DLD1 (cell line): ENCODE results near the gene CREB3L1.
"Not testable (repeated sequence)": the region's sequence is repeated elsewhere in the genome, so short reads cannot be mapped to it uniquely, and the experiment has no call there.

Experiments used
- in situ Hi-C: cut with HindIII; loops from 2 replicates; pipeline ENCODE4 v1.10.0; 2017; ENCODE audit warnings: low sequenced_read_pairs

The CREB3L1 gene

DNA sequence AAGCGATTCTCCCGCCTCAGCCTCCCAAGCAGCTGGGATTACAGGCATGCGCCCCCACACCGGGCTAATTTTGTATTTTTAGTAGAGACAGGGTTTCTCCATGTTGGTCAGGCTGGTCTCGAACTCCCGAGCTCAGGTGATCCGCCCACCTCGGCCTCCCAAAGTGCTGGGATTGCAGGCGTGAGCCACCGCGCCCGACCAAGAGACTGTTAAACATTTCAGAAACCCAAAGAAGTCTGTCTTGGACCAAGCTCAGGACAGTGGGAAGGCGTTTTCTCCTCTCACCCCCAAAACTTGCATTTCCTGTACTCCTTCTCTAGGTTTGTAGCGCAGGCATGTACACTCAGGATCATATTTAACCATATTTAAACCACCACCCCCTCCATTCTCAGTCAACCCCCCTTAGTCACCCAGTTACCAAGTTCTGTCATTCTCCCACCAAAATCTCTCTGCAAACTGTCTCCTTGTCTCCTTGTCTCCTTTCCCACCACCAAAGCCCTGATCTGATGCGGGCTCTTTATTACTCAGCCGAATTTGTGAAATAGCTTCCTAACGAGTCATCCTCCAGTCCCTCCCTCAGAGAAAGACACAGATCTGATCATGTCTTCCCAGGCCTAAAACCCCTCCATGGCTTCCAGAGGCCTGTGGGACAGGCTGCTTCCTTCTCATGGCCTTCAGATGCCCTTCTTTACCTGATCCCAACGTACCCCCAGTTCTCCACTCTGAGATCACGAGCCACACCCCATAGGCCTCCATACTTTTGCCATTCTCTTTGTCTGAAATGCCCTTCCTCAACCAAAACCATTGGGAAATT, 29.0 kb upstream of the CREB3L1 start:
- in situ Hi-C loops = no loop called here

- in situ Hi-C loops = no loop called here
These were observed 28.1 kb upstream of the CREB3L1 start for GRCh38 chr11:46249103-46249937.

DNA sequence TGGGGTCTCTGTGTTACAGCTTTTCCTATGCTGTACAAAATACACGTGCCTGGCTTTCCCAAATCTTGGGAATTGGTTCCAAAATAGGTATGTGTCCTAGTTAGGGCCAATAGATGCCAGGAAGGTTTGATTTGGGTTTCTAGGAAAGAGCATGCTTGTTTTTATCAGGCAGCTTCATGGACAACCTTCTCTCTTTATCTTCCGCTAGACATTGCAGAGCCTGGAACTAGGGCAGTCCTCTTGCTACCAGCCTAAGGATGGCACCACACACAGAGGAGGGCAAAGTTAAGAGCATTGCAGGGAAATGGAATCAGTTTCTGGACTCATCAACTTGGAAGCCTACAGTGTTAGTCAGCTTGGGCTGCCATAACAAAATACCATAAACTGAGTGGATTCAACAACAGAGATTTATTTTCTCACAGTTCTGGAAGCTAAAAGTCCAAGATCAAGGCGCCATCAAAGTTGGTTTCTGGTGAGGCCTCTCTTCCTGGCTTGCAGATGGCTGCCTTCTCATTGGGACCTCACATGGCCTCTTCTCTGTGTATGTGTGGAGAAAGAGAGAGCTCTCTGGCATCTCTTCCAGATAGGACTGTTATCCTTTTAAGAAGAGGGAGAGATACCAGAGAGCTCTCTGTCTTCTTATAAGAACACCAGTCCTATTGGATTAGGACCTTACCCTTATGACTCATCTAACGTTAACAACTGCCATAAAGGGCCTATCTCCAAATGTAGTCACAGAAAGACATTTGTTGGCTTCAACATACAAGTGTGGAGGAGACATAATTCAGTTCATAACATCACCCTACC, 27.3 kb upstream of the CREB3L1 start:
- in situ Hi-C loops = no loop called here

DNA sequence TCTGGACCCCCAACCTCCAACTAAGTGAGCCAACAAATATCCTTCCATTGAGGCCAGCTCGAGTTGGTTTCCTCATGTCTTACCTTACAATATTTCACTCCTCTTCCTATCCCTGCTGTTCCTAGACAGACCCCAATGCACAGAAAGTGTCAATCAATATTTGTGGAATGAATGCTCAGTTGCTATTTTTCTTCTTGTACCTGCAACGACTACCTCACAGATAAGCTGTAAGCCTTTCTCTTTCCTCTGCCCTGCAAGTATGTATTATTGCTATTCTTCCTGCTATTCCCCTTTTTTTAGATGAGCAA, 26.8 kb upstream of the CREB3L1 start:
- in situ Hi-C loops = no loop called here

DNA sequence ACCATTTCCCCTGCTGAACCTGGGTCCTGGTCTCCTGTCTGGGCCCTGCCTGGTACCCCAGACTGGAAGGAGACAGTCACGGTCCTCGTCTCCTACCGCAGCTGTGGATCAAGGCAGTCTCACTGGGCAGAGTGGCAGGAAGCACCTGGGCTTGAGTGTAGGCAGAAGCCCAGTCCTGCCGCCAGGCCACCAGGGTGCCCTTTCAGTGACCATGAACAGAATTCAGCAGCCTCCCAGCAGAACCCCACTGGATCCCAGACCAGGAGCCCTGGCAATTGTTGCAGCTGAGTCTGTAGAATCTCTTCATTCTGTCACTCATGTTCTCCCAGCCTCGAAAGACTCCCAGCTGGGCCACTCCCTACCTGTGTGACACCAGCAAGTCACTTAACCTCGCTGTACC, 25.5 kb upstream of the CREB3L1 start:
- in situ Hi-C loops = no loop called here

DNA sequence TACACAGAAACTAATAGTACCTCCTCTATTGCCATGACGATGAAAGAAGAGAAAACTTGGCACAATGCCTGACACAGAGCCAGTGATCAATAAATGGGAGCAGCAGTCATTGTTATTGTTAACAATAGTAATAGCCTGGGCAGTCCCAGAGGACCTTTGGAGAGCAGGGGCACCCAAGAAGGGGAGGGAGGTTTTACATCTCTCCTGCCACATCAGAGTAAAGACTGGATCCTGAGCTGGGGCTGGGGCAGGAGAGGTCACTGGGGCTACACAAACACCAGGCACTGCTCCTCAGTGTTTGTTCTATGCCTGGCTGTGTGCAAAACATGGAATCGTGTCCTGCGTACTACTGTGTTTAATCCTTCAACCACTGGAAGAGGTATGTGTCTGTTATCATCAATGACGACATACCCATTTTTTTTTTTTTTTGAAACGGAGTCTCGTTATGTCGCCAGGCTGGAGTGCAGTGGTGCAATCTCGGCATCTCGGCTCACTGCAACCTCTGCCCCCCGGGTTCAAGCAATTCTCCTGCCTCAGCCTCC, 25.0 kb upstream of the CREB3L1 start:
- in situ Hi-C loops = no loop called here

DNA sequence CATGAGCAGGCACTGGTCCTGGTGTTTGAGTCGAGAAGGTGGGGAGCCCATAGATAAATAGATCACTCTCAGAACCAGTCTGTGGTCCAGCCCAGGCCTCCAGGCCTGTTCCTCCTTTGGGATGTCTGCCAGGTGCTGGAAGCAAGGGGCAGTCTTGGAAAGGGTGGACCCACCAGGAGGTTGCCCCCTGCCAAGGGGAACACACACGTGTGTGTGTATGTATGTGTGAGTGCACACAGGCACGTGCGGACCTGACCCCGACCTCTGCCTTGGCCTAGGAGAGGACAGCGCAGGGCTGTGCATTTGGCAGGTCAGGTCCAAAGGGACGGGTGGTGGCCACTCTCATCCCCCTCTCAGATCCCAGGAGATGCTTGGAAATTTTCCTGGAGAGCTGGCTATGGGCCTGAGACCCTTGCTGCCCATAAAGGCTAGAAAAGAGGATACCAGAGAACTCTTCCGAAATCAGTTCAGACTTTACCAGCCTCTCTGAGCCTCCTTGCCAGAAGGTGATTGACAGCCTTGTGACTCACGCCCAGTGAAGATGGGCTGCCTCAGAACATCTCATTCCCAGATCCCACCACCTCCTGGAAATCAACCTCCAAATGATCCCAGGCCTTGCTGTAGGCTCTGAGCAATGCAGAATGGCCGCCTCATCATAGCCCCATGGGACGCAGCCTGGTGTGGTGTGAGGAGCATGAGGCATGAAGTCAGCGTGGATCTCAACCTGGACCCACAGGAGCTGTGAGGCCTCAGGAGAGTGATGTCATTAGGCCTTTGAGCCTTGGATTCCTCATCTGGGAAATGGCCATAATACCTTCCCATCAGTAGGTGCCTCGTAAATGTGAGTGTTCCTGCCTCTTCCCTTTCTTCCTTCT, 24.0 kb upstream of the CREB3L1 start:
- in situ Hi-C loops = no loop called here

GRCh38 chr11:46254133-46254491, 23.4 kb upstream of the CREB3L1 start:
- in situ Hi-C loops = no loop called here

GRCh38 chr11:46256540-46257001, 20.9 kb upstream of the CREB3L1 start:
- in situ Hi-C loops = no loop called here

GRCh38 chr11:46259347-46259746, 18.1 kb upstream of the CREB3L1 start:
- in situ Hi-C loops = not testable (repeated sequence)

GRCh38 chr11:46259971-46260560, 17.4 kb upstream of the CREB3L1 start:
- in situ Hi-C loops = no loop called here

GRCh38 chr11:46263120-46263519, 14.3 kb upstream of the CREB3L1 start:
- in situ Hi-C loops = no loop called here

DNA sequence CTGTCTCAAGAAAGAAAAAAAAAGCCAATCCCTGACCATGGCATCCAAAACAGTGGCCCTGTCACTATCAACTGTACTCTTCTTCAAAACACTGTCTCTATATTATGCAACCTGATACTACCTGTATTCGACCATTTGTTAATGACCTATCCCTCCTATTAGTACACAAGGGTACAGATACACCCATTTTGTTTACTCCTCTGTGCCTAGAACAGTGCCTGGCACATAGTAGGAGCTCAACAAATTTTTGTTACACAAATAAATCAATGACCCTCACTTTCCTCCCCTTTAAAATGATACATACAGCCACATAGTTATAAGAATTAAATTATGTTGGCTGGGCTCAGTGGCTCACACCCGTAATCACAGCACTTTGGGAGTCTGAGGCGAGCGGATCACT, 13.4 kb upstream of the CREB3L1 start:
- in situ Hi-C loops = no loop called here

DNA sequence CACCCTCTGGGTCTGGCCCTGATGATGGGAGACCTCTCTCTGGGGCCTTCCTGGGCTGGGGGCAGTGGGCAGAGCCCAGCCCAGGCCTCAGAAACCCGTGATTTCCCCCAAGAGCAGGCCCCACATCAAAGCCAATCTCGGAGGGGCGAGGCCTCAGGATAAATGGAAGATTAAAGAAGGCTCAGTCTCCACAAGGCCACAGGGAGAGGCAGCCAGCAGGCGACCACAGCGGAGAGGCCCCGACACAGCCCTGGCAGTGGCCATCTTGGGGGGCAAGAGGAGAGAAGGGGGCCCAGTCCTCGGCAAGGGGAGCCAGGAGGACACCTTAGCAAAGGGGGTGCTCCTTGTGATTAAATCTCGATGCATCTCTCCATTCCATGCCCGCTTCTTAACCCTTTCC, 12.5 kb upstream of the CREB3L1 start:
- in situ Hi-C loops = no loop called here

- in situ Hi-C loops = no loop called here
These were observed 11.7 kb upstream of the CREB3L1 start for GRCh38 chr11:46265764-46266163.

- in situ Hi-C loops = no loop called here
These were observed 9.5 kb upstream of the CREB3L1 start for GRCh38 chr11:46267930-46268329.

GRCh38 chr11:46270684-46271083, 6.8 kb upstream of the CREB3L1 start:
- in situ Hi-C loops = no loop called here

- in situ Hi-C loops = no loop called here
These were observed 6.1 kb upstream of the CREB3L1 start for GRCh38 chr11:46271407-46271806.

- in situ Hi-C loops = no loop called here
These were observed 5.3 kb upstream of the CREB3L1 start for GRCh38 chr11:46271875-46272815.
